ENCODE data around the gene PRL. TPM values are rescaled to one million over a fixed set of nuclear protein-coding genes. Genes with fewer than 3 reads are reported as not detected.

PRL gene
- total RNA-seq, 1 donor: not detected

GRCh38 chr6:22238861-22239260, 58.0 kb downstream of the PRL start:
- H3K9me3 ChIP-seq (ENCODE audit: low read depth, low read length): no peaks in the 10 kb centered on the region
- DNase-seq (ENCODE audit: insufficient read length, low spot score, missing footprints): no peak
- no peaks in the 10 kb centered on the region for H3K27me3 ChIP-seq (ENCODE audit: insufficient read depth, low read length)
- H4K20me1 ChIP-seq (ENCODE audit: insufficient read depth, low read length): no peaks in the 10 kb centered on the region
- no peak overlapping the region for H3K27ac ChIP-seq (ENCODE audit: low read depth, low read length)
- H2AFZ ChIP-seq (ENCODE audit: low read length): no peak overlapping the region
- H3K4me3 ChIP-seq (ENCODE audit: insufficient read depth, low read length): no peak overlapping the region
- H3K4me2 ChIP-seq (ENCODE audit: insufficient read depth, low read length): no peak overlapping the region
- no peak for TF ChIP-seq CTCF (IDR thresholded peaks at IDR 0.05; ENCODE audit: extremely low read depth, low read depth, low read length)
- peaks cover 13% of the 10 kb centered on the region for H3K4me1 ChIP-seq (ENCODE audit: insufficient read depth, low read length)
- no peaks in the 10 kb centered on the region for H3K79me2 ChIP-seq (ENCODE audit: insufficient read depth, low read length)
- no peaks in the 10 kb centered on the region for H3K36me3 ChIP-seq (ENCODE audit: insufficient read depth, low read length)

GRCh38 chr6:22237526-22237925, 59.3 kb downstream of the PRL start:
- Histone ChIP-seq H2AFZ (ENCODE audit: low read length) (no peak overlapping the region), H3K4me3 (ENCODE audit: insufficient read depth, low read length) (no peak overlapping the region), H3K9me3 (ENCODE audit: low read depth, low read length) (no peaks in the 10 kb centered on the region), H3K4me2 (ENCODE audit: insufficient read depth, low read length) (no peak overlapping the region), H3K27me3 (ENCODE audit: insufficient read depth, low read length) (no peaks in the 10 kb centered on the region), H3K79me2 (ENCODE audit: insufficient read depth, low read length) (no peaks in the 10 kb centered on the region), H3K4me1 (ENCODE audit: insufficient read depth, low read length) (peaks cover 13% of the 10 kb centered on the region), H4K20me1 (ENCODE audit: insufficient read depth, low read length) (no peaks in the 10 kb centered on the region), H3K27ac (ENCODE audit: low read depth, low read length) (no peak overlapping the region), H3K36me3 (ENCODE audit: insufficient read depth, low read length) (no peaks in the 10 kb centered on the region)
- no peak for DNase-seq (ENCODE audit: insufficient read length, low spot score, missing footprints)
- TF ChIP-seq CTCF (IDR thresholded peaks at IDR 0.05; ENCODE audit: extremely low read depth, low read depth, low read length): no peak

Data from osteoblast (primary cell).